ENCODE data around the gene INSRR. TPM values are rescaled to one million over a fixed set of nuclear protein-coding genes. Genes with fewer than 3 reads are reported as not detected.

The INSRR gene
- total RNA-seq, 1 donor from 2014 or later = 0.45 TPM

GRCh38 chr1:156899956-156900718 lies 41.2 kb upstream of the INSRR start:
- TF ChIP-seq CTCF (IDR thresholded peaks at IDR 0.05; ENCODE audit: unreplicated experiment) = no peak
- Mint-ChIP-seq H3K9me3 (no peaks in the 10 kb centered on the region), H3K36me3 (no peaks in the 10 kb centered on the region), H3K27me3 (ENCODE audit: low read depth) (no peaks in the 10 kb centered on the region), H3K4me1 (peaks cover 44% of the 10 kb centered on the region), H3K4me3 (no peak overlapping the region), H3K27ac (peak overlapping the region; percentile 60)
- DNase-seq (ENCODE audit: low spot score in 2 of 2, unreplicated experiment in 2 of 2) = no peak

GRCh38 chr1:156898971-156899664 lies 40.2 kb upstream of the INSRR start:
- peaks cover 51% of the 10 kb centered on the region for H3K4me1 Mint-ChIP-seq

GRCh38 chr1:156898161-156898566 lies 39.2 kb upstream of the INSRR start:
- Mint-ChIP-seq H3K27ac (peak overlapping the region; percentile 77), H3K4me3 (no peak overlapping the region), H3K4me1 (peaks cover 54% of the 10 kb centered on the region), H3K27me3 (ENCODE audit: low read depth) (peaks cover 6% of the 10 kb centered on the region), H3K36me3 (no peaks in the 10 kb centered on the region), H3K9me3 (no peaks in the 10 kb centered on the region)
- TF ChIP-seq CTCF (IDR thresholded peaks at IDR 0.05; ENCODE audit: unreplicated experiment) = no peak
- DNase-seq (ENCODE audit: low spot score in 2 of 2, unreplicated experiment in 2 of 2) = no peak

More at GRCh38 chr1:156898971-156899664, 40.2 kb upstream of the INSRR start:
- no peak overlapping the region for H3K27ac Mint-ChIP-seq
- no peak for DNase-seq (ENCODE audit: low spot score in 2 of 2, unreplicated experiment in 2 of 2)
- H3K9me3 Mint-ChIP-seq = no peaks in the 10 kb centered on the region
- no peaks in the 10 kb centered on the region for H3K36me3 Mint-ChIP-seq
- H3K27me3 Mint-ChIP-seq (ENCODE audit: low read depth) = peaks cover 2% of the 10 kb centered on the region
- TF ChIP-seq CTCF (IDR thresholded peaks at IDR 0.05; ENCODE audit: unreplicated experiment) = no peak
- no peak overlapping the region for H3K4me3 Mint-ChIP-seq

GRCh38 chr1:156897078-156897825 lies 38.3 kb upstream of the INSRR start:
- Mint-ChIP-seq H3K4me3 (no peak overlapping the region), H3K27me3 (ENCODE audit: low read depth) (peaks cover 15% of the 10 kb centered on the region), H3K36me3 (no peaks in the 10 kb centered on the region), H3K27ac (peak overlapping the region; percentile 84), H3K9me3 (no peaks in the 10 kb centered on the region), H3K4me1 (peaks cover 53% of the 10 kb centered on the region)
- DNase-seq (ENCODE audit: low spot score in 2 of 2, unreplicated experiment in 2 of 2) = no peak
- no peak for TF ChIP-seq CTCF (IDR thresholded peaks at IDR 0.05; ENCODE audit: unreplicated experiment)

- peak overlapping the region; percentile 84 for H3K27ac Mint-ChIP-seq
- H3K36me3 Mint-ChIP-seq = no peaks in the 10 kb centered on the region
- H3K4me3 Mint-ChIP-seq = no peak overlapping the region
- H3K9me3 Mint-ChIP-seq = no peaks in the 10 kb centered on the region
- peaks cover 22% of the 10 kb centered on the region for H3K27me3 Mint-ChIP-seq (ENCODE audit: low read depth)
- no peak for TF ChIP-seq CTCF (IDR thresholded peaks at IDR 0.05; ENCODE audit: unreplicated experiment)
- DNase-seq (ENCODE audit: low spot score in 2 of 2, unreplicated experiment in 2 of 2) = no peak
- peaks cover 52% of the 10 kb centered on the region for H3K4me1 Mint-ChIP-seq
Measured at GRCh38 chr1:156896490-156897033, 37.6 kb upstream of the INSRR start.

Data from mesothelial cell of epicardium (in vitro differentiated cells).